Measurements from ENCODE around the gene GTF2H4. TPM values are rescaled to one million over a fixed set of nuclear protein-coding genes. Genes with fewer than 3 reads are reported as not detected.

Gene GTF2H4
- total RNA-seq, 4 donors from 2014 or later, result 9.5 to 34.4 (median 18.2) TPM

Small RNAs within 50 kb of the gene (microRNA-seq; reads per million reads assigned to microRNA genes)
- gene MIR4640, result not detected

Small RNAs within 50 kb of the gene (small RNA-seq; reads per million reads assigned to genes)
- gene RF00019, result not detected

Other genes starting within 250 kb of the GTF2H4 start
- 10 to 100 TPM; 25.6 to 38.8 (median 28.2) TPM for gene DHX16, start 235.2 kb upstream of the GTF2H4 start, total RNA-seq
- gene PPP1R18, start 221.6 kb upstream of the GTF2H4 start, total RNA-seq, result 10 to 100 TPM; 14.2 to 35.1 (median 15.2) TPM
- gene NRM, start 217.2 kb upstream of the GTF2H4 start, total RNA-seq, result 1 to 10 TPM; 3.5 to 8.3 (median 5.7) TPM
- gene MDC1, start 190.9 kb upstream of the GTF2H4 start, total RNA-seq, result 10 to 100 TPM; 15.3 to 27.2 (median 20.2) TPM
- gene TUBB, start 187.9 kb upstream of the GTF2H4 start, total RNA-seq, result 100 to 1,000 TPM; 162 to 441 (median 269) TPM
- 100 to 1,000 TPM; 134 to 160 (median 144) TPM for gene FLOT1, start 165.5 kb upstream of the GTF2H4 start, total RNA-seq
- 10 to 100 TPM in 2 of 4 donors, 1 to 10 TPM in 2; 9.3 to 19.1 (median 13.6) TPM for gene IER3, start 163.7 kb upstream of the GTF2H4 start, total RNA-seq
- gene DDR1, start 23.7 kb upstream of the GTF2H4 start, total RNA-seq, result 100 to 1,000 TPM in 3 of 4 donors, 10 to 100 TPM in 1; 93.4 to 207 (median 131) TPM
- 10 to 100 TPM; 17.3 to 36.4 (median 30.6) TPM for gene VARS2, start 6.0 kb downstream of the GTF2H4 start, total RNA-seq
- gene SFTA2, start 24.0 kb downstream of the GTF2H4 start, total RNA-seq, result 1 to 10 TPM in 1 of 4 donors, not detected in 3; 3.5 TPM
- not detected for gene MUCL3, start 32.8 kb downstream of the GTF2H4 start, total RNA-seq
- gene MUC21, start 75.5 kb downstream of the GTF2H4 start, total RNA-seq, result not detected
- gene MUC22, start 102.3 kb downstream of the GTF2H4 start, total RNA-seq, result not detected
- gene C6orf15, start 204.4 kb downstream of the GTF2H4 start, total RNA-seq, result not detected
- 1 to 10 TPM; 1.6 to 3.8 (median 2.4) TPM for gene PSORS1C1, start 206.6 kb downstream of the GTF2H4 start, total RNA-seq
- under 1 TPM in 1 of 4 donors, not detected in 3; 0.34 TPM for gene CDSN, start 212.2 kb downstream of the GTF2H4 start, total RNA-seq
- gene PSORS1C2, start 230.9 kb downstream of the GTF2H4 start, total RNA-seq, result not detected
- 10 to 100 TPM; 15.8 to 20.0 (median 17.0) TPM for gene CCHCR1, start 249.6 kb downstream of the GTF2H4 start, total RNA-seq

All from thyroid gland (tissue), 4 donors.